ENCODE data around the gene NOS3.

Gene NOS3

GRCh38 chr7:150997075-150997511 lies 6.3 kb downstream of the NOS3 start:
- no peak for TF ChIP-seq CTCF (IDR thresholded peaks at IDR 0.05; ENCODE audit: insufficient read depth, low read length, poor library complexity, severe bottlenecking)
- Histone ChIP-seq H3K27me3 (replicated peaks; ENCODE audit: control insufficient read depth, insufficient read depth, low read length) (no peaks in the 10 kb centered on the region; the same call in 1 of the 2 replicates), H3K4me3 (replicated peaks; ENCODE audit: low read depth, low read length) (no peak overlapping the region), H3K36me3 (ENCODE audit: control insufficient read depth, insufficient read depth, low read length) (no peaks in the 10 kb centered on the region)
- no peak for DNase-seq (ENCODE audit: extremely low read depth, insufficient read length)

- TF ChIP-seq CTCF (IDR thresholded peaks at IDR 0.05; ENCODE audit: insufficient read depth, low read length, poor library complexity, severe bottlenecking): no peak
- H3K27me3 ChIP-seq (replicated peaks; ENCODE audit: control insufficient read depth, insufficient read depth, low read length): no peaks in the 10 kb centered on the region; the same call in 1 of the 2 replicates
Observed at GRCh38 chr7:150997817-150998216, 7.0 kb downstream of the NOS3 start.

GRCh38 chr7:150998341-150998740 lies 7.5 kb downstream of the NOS3 start:
- Histone ChIP-seq H3K27me3 (replicated peaks; ENCODE audit: control insufficient read depth, insufficient read depth, low read length) (no peaks in the 10 kb centered on the region; the same call in 1 of the 2 replicates), H3K4me3 (replicated peaks; ENCODE audit: low read depth, low read length) (no peak overlapping the region), H3K36me3 (ENCODE audit: control insufficient read depth, insufficient read depth, low read length) (no peaks in the 10 kb centered on the region)
- DNase-seq (ENCODE audit: extremely low read depth, insufficient read length): no peak
- TF ChIP-seq CTCF (IDR thresholded peaks at IDR 0.05; ENCODE audit: insufficient read depth, low read length, poor library complexity, severe bottlenecking): no peak

More at GRCh38 chr7:150997817-150998216, 7.0 kb downstream of the NOS3 start:
- no peak for DNase-seq (ENCODE audit: extremely low read depth, insufficient read length)
- Histone ChIP-seq H3K36me3 (ENCODE audit: control insufficient read depth, insufficient read depth, low read length) (no peaks in the 10 kb centered on the region), H3K4me3 (replicated peaks; ENCODE audit: low read depth, low read length) (no peak overlapping the region)

- Histone ChIP-seq H3K27me3 (replicated peaks; ENCODE audit: control insufficient read depth, insufficient read depth, low read length) (no peaks in the 10 kb centered on the region; the same call in 1 of the 2 replicates), H3K4me3 (replicated peaks; ENCODE audit: low read depth, low read length) (no peak overlapping the region), H3K36me3 (ENCODE audit: control insufficient read depth, insufficient read depth, low read length) (no peaks in the 10 kb centered on the region)
- TF ChIP-seq CTCF (IDR thresholded peaks at IDR 0.05; ENCODE audit: insufficient read depth, low read length, poor library complexity, severe bottlenecking): no peak
- no peak for DNase-seq (ENCODE audit: extremely low read depth, insufficient read length)
Observed at GRCh38 chr7:150999001-150999400, 8.2 kb downstream of the NOS3 start.

GRCh38 chr7:150999497-151000230 lies 8.8 kb downstream of the NOS3 start:
- Histone ChIP-seq H3K36me3 (ENCODE audit: control insufficient read depth, insufficient read depth, low read length) (no peaks in the 10 kb centered on the region), H3K27me3 (replicated peaks; ENCODE audit: control insufficient read depth, insufficient read depth, low read length) (no peaks in the 10 kb centered on the region; the same call in 1 of the 2 replicates), H3K4me3 (replicated peaks; ENCODE audit: low read depth, low read length) (no peak overlapping the region)
- no peak for DNase-seq (ENCODE audit: extremely low read depth, insufficient read length)
- no peak for TF ChIP-seq CTCF (IDR thresholded peaks at IDR 0.05; ENCODE audit: insufficient read depth, low read length, poor library complexity, severe bottlenecking)

Data from GM06990 (cell line).